ENCODE data around the gene C16orf86. TPM values are rescaled to one million over a fixed set of nuclear protein-coding genes. Genes with fewer than 3 reads are reported as not detected.
A peak's percentile ranks its signal among the peaks of the same experiment; 100 is the strongest.

C16orf86 gene
- total and polyA plus RNA-seq, 7 experiments from 2014 or later, result 3.5 to 6.4 (median 4.7) TPM

DNA sequence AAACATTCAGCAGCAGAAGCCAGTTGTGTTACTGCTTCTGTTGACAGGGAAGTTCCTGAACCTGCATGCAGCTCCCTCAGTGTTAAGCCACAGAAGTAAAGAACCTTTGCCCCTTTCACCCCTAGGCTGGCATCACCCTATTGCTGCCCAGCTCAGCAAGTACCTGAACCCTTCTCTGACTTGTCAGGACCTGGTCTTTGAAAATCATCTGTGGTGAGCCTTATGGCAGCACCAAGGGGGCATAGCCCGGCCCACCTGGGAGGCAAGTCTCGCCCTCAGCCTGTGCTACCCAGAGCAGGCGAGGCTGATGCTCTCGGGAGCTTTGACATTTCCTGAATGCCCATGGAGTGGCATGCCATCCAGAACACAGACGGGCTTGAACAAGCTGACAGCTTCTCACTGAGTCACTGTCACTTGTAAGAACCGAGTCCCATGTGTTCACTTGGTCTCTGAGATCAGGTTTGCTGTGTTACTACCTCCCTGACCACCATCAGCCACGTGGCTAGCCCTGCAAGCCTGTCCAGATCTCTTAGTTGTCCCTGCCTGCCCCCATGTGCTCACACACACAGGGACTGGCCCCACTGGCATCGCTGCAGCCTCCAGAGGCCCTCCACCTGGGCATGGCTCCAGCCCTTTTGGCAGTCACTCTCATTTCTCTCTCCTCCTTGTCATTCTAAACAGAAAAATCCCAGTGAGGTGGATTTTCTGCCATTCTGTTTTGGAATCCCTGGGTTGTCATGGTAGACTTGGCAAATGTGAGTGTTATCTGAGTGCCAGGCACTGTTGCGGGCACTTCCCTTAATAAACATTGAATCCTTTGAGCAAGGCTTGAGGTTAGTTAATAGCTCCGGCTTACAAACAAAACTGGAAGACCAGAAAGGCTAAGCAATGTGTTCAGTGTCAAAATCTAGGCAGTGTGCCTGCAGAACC, 24.6 kb upstream of the C16orf86 start:
- H3K27ac ChIP-seq (ENCODE audit: low read depth, low read length), result no peak overlapping the region
- H3K36me3 ChIP-seq (ENCODE audit: control insufficient read depth in 2 of 3, insufficient read depth in 3 of 3, low read length in 3 of 3), result peaks cover 12 to 32% (median 21%) of the 10 kb centered on the region in 3 experiments
- H3K27me3 ChIP-seq (ENCODE audit: control insufficient read depth in 2 of 2, insufficient read depth in 2 of 2, low read length in 2 of 2), result no peaks in the 10 kb centered on the region
- H3K9me3 ChIP-seq (ENCODE audit: control insufficient read depth in 2 of 3, low read length in 3 of 3), result no peaks in the 10 kb centered on the region
- no peak overlapping the region for H3K4me3 Mint-ChIP-seq
- intact Hi-C loops (cut with micrococcal nuclease), result loop anchor here in 1 of 2 donors (5.0 kb wide), 1 partner anchor 150 kb away; no protein-coding TSS in a partner anchor
- DNase-seq (no peak), ATAC-seq (no peak)
- peaks cover 0 to 2% (median 0%) of the 10 kb centered on the region in 11 donors for H3K9me3 Mint-ChIP-seq
- H3K36me3 Mint-ChIP-seq, result peaks cover under 1 to 10% (median 4%) of the 10 kb centered on the region in 5 donors
- no peaks in the 10 kb centered on the region for H3K27me3 Mint-ChIP-seq
- H3K27ac Mint-ChIP-seq, result peak overlapping the region in 2 of 9 donors; percentile 55 to 75
- H3K4me3 ChIP-seq (ENCODE audit: low read length), result no peak overlapping the region
- H3K4me1 Mint-ChIP-seq, result peaks cover 0 to 24% (median 13%) of the 10 kb centered on the region in 7 donors
- ChIA-PET POLR2A (interaction anchor here (0.6 to 10.1 kb wide), 5 partner anchors 16 to 98 kb away, joined by 3 to 128 read pairs (median 80); partner anchors contain the start of genes ACD, CTCF and PARD6A), CTCF (interaction anchor here (0.6 to 7.3 kb wide), 9 partner anchors 22 to 642 kb away, joined by 3 to 107 read pairs (median 5); no protein-coding TSS in a partner anchor)
- peaks cover 9 to 15% of the 10 kb centered on the region in 2 donors for H3K4me1 ChIP-seq (ENCODE audit: control insufficient read depth in 2 of 2, insufficient read depth in 2 of 2, low read length in 2 of 2)

DNA sequence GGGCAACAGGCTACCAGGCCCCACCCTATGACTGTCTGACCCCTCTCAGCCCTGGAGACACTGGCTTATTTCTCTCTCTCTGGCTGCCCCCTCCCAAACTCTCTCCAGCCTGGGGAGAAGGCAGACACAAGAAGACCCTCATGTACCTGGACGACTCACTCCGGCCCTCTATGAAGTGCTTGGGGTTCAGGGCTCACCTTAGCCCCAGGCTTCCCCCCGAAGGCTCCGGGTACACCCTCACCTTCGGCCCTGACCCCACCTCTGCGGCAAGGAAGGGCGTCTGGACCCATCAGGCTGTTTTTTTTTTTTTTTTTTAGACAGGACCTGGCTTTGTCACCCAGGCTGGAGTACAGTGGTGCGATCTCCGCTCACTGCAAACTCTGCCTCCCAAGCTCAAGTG, 22.6 kb upstream of the C16orf86 start:
- CTCF ChIA-PET, result interaction anchor here (0.7 to 7.3 kb wide), 14 partner anchors 15 to 128 kb away, joined by 3 to 107 read pairs (median 6); partner anchors contain the start of genes ACD, C16orf86, CTCF and ENKD1
- H3K4me3 Mint-ChIP-seq, result peak overlapping the region; percentile 36 to 87 (median 71)
- H3K27ac ChIP-seq (ENCODE audit: low read depth, low read length), result peak overlapping the region; percentile 97

DNA sequence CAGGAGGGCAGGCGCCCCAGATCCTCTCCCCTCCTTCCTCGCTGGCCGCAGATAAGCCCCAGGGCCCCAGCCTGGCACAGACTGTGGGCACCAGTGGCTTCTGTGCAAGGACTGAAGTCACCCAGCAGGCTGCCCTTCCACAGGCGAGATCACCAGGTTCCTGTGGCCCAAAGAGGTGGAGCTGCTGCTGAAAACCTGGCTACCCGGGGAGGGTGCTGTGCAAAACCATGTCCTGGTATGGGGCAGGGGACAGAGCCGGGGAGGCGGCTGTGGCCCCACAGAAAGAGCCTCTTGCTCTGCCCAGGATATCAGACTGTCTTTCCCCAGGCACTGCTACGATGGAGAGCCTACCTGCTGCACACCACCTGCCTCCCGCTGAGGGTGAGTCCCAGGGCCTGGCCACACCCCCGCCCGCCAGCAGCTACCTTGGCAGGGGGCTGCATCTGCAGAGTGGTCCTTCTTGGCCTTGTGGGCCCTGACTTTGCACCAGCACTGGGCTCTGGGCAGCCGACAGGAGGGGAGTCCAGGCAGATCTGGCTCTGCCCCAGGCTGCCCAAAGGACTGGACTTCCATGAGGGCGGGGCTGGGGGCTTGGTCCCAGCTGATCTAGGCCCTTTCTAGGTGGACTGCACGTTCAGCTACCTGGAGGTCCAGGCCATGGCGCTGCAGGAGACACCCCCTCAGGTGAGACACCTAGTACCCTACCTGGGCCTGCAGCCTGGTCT, 21.1 kb upstream of the C16orf86 start:
- Mint-ChIP-seq H3K36me3 (peaks cover 4 to 11% (median 6%) of the 10 kb centered on the region in 5 donors), H3K9me3 (peaks cover 0 to 2% (median 0%) of the 10 kb centered on the region in 11 donors), H3K27me3 (no peaks in the 10 kb centered on the region), H3K4me3 (peak overlapping the region; percentile 80 to 90 (median 85)), H3K4me1 (peaks cover 3 to 30% (median 17%) of the 10 kb centered on the region in 7 donors), H3K27ac (peak overlapping the region; percentile 84 to 93 (median 90))
- peaks cover 9 to 15% of the 10 kb centered on the region in 2 donors for H3K4me1 ChIP-seq (ENCODE audit: control insufficient read depth in 2 of 2, insufficient read depth in 2 of 2, low read length in 2 of 2)
- intact Hi-C loops (cut with micrococcal nuclease), result loop anchor here (1.0 to 2.0 kb wide), 7 partner anchors 15 to 124 kb away; partner anchors contain the start of genes ACD (in 2 of the 2), PARD6A (in 2 of the 2), C16orf86 (in 1 of the 2) and CTCF (in 1 of the 2)
- no peaks in the 10 kb centered on the region for H3K9me3 ChIP-seq (ENCODE audit: control insufficient read depth in 2 of 3, low read length in 3 of 3)
- CTCF ChIA-PET, result interaction anchor here (0.6 to 7.3 kb wide), 33 partner anchors 9 to 1522 kb away, joined by 3 to 107 read pairs (median 4); partner anchors contain the start of genes ACD, C16orf86, CTCF and ENKD1
- DNase-seq (peak in 1 of 9 donors; percentile 20), ATAC-seq (peak; percentile 22)
- POLR2A ChIA-PET, result interaction anchor here (0.8 to 10.1 kb wide), 16 partner anchors 13 to 164 kb away, joined by 3 to 128 read pairs (median 6); partner anchors contain the start of genes ACD, ATP6V0D1, C16orf86 and CTCF
- H3K4me3 ChIP-seq (ENCODE audit: low read length), result peak overlapping the region; percentile 88
- no peaks in the 10 kb centered on the region for H3K27me3 ChIP-seq (ENCODE audit: control insufficient read depth in 2 of 2, insufficient read depth in 2 of 2, low read length in 2 of 2)
- H3K27ac ChIP-seq (ENCODE audit: low read depth, low read length), result peak overlapping the region; percentile 97
- peaks cover 0 to 40% (median 21%) of the 10 kb centered on the region in 3 experiments for H3K36me3 ChIP-seq (ENCODE audit: control insufficient read depth in 2 of 3, insufficient read depth in 3 of 3, low read length in 3 of 3)

More for the DNA sequence above, 22.6 kb upstream of the C16orf86 start:
- POLR2A ChIA-PET, result interaction anchor here (1.1 to 10.1 kb wide), 11 partner anchors 12 to 291 kb away, joined by 3 to 128 read pairs (median 18); partner anchors contain the start of genes ACD, C16orf86, CTCF and ENKD1
- Histone ChIP-seq H3K4me3 (ENCODE audit: low read length) (no peak overlapping the region), H3K4me1 (ENCODE audit: control insufficient read depth in 2 of 2, insufficient read depth in 2 of 2, low read length in 2 of 2) (peaks cover 9 to 15% of the 10 kb centered on the region in 2 donors), H3K36me3 (ENCODE audit: control insufficient read depth in 2 of 3, insufficient read depth in 3 of 3, low read length in 3 of 3) (peaks cover under 1 to 27% (median 10%) of the 10 kb centered on the region in 3 experiments), H3K27me3 (ENCODE audit: control insufficient read depth in 2 of 2, insufficient read depth in 2 of 2, low read length in 2 of 2) (no peaks in the 10 kb centered on the region), H3K9me3 (ENCODE audit: control insufficient read depth in 2 of 3, low read length in 3 of 3) (no peaks in the 10 kb centered on the region)
- intact Hi-C loops (cut with micrococcal nuclease), result loop anchor here (1.0 to 5.0 kb wide), 3 partner anchors 17 to 152 kb away; partner anchors contain the start of genes ACD (in 1 of the 2), CTCF (in 1 of the 2) and PARD6A (in 1 of the 2)
- H3K36me3 Mint-ChIP-seq, result peaks cover 0 to 6% (median 0%) of the 10 kb centered on the region in 5 donors
- no peaks in the 10 kb centered on the region for H3K27me3 Mint-ChIP-seq
- H3K4me1 Mint-ChIP-seq, result peaks cover 0 to 24% (median 13%) of the 10 kb centered on the region in 7 donors
- H3K27ac Mint-ChIP-seq, result peak overlapping the region; percentile 61 to 95 (median 84)
- DNase-seq, result no peak
- H3K9me3 Mint-ChIP-seq, result peaks cover 0 to 2% (median 0%) of the 10 kb centered on the region in 11 donors
- ATAC-seq, result no peak

DNA sequence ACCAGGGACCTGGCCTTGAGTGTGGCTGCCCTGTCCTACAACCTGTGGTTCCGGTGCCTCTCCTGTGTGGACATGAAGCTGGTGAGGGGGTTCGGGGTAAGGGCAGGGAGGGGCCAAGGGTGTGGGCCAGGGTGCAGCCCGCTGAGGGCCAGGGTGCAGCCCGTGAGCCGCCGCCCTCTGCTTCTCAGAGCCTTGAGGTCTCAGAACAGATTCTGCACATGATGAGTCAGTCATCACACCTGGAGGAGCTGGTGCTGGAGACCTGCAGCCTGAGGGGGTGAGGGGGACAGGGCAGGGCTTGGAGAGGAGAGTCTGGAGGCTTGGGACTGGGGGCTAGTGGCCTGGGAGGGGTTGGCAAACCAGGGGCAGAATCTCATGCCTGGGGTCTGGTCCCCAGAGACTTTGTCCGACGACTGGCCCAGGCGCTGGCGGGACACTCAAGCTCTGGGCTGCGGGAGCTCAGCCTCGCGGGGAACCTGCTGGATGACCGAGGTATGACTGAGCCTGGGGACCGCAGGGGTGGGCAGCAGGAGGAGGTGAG, 19.4 kb upstream of the C16orf86 start:
- ATAC-seq, result no peak
- peaks cover 5 to 34% (median 22%) of the 10 kb centered on the region in 7 donors for H3K4me1 Mint-ChIP-seq
- Histone ChIP-seq H3K27ac (ENCODE audit: low read depth, low read length) (peak overlapping the region; percentile 97), H3K36me3 (ENCODE audit: control insufficient read depth in 2 of 3, insufficient read depth in 3 of 3, low read length in 3 of 3) (peaks cover 0 to 57% (median 38%) of the 10 kb centered on the region in 3 experiments), H3K27me3 (ENCODE audit: control insufficient read depth in 2 of 2, insufficient read depth in 2 of 2, low read length in 2 of 2) (no peaks in the 10 kb centered on the region), H3K9me3 (ENCODE audit: control insufficient read depth in 2 of 3, low read length in 3 of 3) (no peaks in the 10 kb centered on the region), H3K4me1 (ENCODE audit: control insufficient read depth in 2 of 2, insufficient read depth in 2 of 2, low read length in 2 of 2) (peaks cover 9 to 15% of the 10 kb centered on the region in 2 donors), H3K4me3 (ENCODE audit: low read length) (no peak overlapping the region)
- intact Hi-C loops (cut with micrococcal nuclease), result no loop called here
- H3K4me3 Mint-ChIP-seq, result peak overlapping the region in 1 of 10 donors; percentile 87
- no peak for DNase-seq
- peak overlapping the region in 3 of 9 donors; percentile 28 to 86 (median 68) for H3K27ac Mint-ChIP-seq
- H3K36me3 Mint-ChIP-seq, result peaks cover 8 to 19% (median 13%) of the 10 kb centered on the region in 5 donors
- peaks cover 0 to 2% (median 0%) of the 10 kb centered on the region in 11 donors for H3K9me3 Mint-ChIP-seq
- no peaks in the 10 kb centered on the region for H3K27me3 Mint-ChIP-seq
- CTCF ChIA-PET, result interaction anchor here (0.7 to 7.3 kb wide), 6 partner anchors 12 to 126 kb away, joined by 3 to 107 read pairs (median 6); partner anchors contain the start of gene CTCF
- POLR2A ChIA-PET, result interaction anchor here (1.1 to 10.1 kb wide), 5 partner anchors 11 to 103 kb away, joined by 4 to 128 read pairs (median 80); partner anchors contain the start of genes ACD, CTCF and PARD6A

DNA sequence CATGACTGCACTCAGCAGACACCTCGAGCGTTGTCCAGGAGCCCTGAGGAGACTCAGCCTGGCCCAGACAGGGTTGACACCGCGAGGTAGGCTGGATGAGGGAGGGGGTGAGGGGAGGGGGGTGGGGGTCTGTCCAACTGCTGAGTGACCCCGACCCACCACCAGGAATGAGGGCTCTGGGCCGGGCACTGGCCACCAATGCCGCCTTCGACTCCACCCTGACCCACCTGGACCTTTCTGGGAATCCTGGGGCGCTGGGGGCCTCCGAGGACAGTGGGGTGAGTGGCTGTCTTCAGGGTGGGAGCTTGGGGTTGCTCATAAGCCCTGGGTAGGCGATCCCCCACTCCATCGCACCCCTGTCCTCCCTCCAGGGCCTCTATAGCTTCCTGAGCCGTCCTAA, 18.9 kb upstream of the C16orf86 start:
- Mint-ChIP-seq H3K9me3 (peaks cover 0 to 2% (median 0%) of the 10 kb centered on the region in 11 donors), H3K4me3 (peak overlapping the region in 1 of 10 donors; percentile 29), H3K27me3 (no peaks in the 10 kb centered on the region), H3K36me3 (peaks cover 8 to 21% (median 15%) of the 10 kb centered on the region in 5 donors), H3K27ac (no peak overlapping the region), H3K4me1 (peaks cover 5 to 34% (median 22%) of the 10 kb centered on the region in 7 donors)
- Histone ChIP-seq H3K9me3 (ENCODE audit: control insufficient read depth in 2 of 3, low read length in 3 of 3) (no peaks in the 10 kb centered on the region), H3K27me3 (ENCODE audit: control insufficient read depth in 2 of 2, insufficient read depth in 2 of 2, low read length in 2 of 2) (no peaks in the 10 kb centered on the region), H3K36me3 (ENCODE audit: control insufficient read depth in 2 of 3, insufficient read depth in 3 of 3, low read length in 3 of 3) (peaks cover 0 to 60% (median 39%) of the 10 kb centered on the region in 3 experiments), H3K4me1 (ENCODE audit: control insufficient read depth in 2 of 2, insufficient read depth in 2 of 2, low read length in 2 of 2) (peaks cover 9 to 15% of the 10 kb centered on the region in 2 donors), H3K4me3 (ENCODE audit: low read length) (no peak overlapping the region), H3K27ac (ENCODE audit: low read depth, low read length) (peak overlapping the region; percentile 97)
- ChIA-PET POLR2A (interaction anchor here (1.1 to 10.1 kb wide), 6 partner anchors 11 to 104 kb away, joined by 3 to 128 read pairs (median 42); partner anchors contain the start of genes ACD, CTCF and PARD6A), CTCF (interaction anchor here (0.7 to 7.3 kb wide), 4 partner anchors 11 to 100 kb away, joined by 3 to 107 read pairs (median 4); partner anchors contain the start of gene CTCF)
- ATAC-seq, result no peak
- no peak for DNase-seq
- intact Hi-C loops (cut with micrococcal nuclease), result no loop called here
